GM18511 (cell line): ENCODE measurements around the gene HMGCL.
A peak's percentile ranks its signal among the peaks of the same experiment; 100 is the strongest.

Experiments
- ATAC-seq: cut with Tn5 transposase; IDR thresholded peaks from one replicate; pipeline ENCODE4 v1.9.1; 2021; ENCODE audit warnings: mild to moderate bottlenecking, moderate library complexity; ENCODE audit not compliant: unreplicated experiment

Gene HMGCL

DNA sequence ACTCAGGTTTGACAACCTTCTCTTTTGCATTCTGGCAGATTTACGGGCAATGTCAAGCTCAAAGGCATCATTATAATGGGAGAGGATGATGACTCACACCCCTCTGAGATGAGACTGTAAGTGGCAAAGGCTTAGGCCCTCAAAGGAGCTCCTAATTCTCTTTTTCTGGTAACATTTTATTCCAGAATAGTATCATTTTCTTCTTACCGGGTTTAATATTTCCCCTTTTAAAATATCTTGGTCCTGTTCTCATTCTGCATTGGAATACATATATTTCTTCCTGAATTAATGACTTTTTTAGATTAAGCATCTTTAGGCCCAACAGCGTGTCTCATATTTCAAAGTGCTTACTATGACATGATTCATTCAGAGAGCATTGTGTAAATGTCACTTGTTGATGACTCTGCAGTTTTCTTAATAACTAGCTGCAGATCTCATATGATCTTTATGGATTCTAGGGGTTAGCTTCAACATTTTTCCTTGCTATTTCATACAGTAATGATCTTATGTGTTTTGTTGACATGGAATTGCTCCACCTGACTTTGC lies 45.3 kb downstream of the HMGCL start:
- no peak for ATAC-seq

DNA sequence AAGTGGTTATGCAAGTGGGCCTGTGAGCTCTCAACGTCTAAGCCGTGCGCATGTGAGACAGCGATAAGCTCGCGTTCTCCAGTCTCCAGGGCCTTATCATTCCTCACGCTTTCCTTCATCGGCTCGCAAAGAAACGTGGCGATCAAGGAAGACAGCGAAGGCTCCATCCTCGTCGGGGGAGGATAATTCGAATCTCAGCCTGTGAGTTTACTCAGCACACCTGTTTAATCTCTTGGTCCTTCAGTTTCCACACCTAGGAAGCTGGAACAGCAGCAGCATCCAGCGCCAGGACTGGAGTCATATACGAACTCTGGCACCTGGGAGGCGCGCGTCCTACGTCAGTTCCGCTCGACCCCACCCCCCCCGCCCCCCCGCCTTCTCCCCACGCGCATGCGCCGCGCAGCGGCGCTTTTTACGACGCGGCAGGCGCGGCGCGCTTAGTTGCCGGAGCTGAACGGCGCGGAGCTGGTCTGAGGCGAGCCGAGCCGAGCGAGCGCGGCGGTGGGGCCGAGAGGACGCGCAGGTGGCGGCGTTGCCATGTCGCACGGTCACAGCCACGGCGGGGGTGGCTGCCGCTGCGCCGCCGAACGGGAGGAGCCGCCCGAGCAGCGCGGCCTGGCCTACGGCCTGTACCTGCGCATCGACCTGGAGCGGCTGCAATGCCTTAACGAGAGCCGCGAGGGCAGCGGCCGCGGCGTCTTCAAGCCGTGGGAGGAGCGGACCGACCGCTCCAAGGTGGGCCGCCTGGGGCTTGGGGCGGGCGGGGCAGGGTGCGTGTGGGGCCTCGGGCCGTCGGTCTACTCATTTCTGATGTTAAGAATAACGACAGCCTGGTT lies 47.0 kb downstream of the HMGCL start, which contains the start of gene PITHD1:
PITHD1 (plus strand) TSS at position 440 of the 836 bp plus-strand sequence; CDS start at position 538, 98 bp downstream.
- ATAC-seq: peak; percentile 76

DNA sequence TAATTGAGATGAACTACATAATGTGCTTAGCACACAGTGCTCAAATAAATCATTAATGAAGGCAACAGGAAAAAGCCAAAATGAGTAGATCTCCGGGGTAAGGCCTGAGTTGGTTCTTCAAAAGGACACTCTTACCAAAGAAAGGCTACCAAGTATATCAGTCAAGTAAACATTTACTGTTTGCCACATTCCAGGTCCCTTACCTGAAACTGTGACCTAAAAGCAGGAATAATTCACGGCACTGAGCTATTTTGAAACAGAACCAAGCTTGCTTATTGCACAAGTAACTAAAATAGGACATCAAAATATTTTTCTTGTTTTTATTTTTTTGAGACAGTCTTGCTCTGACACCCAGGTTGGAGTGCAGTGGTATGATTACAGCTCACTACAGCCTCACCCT lies 49.0 kb downstream of the HMGCL start:
- ATAC-seq: no peak

DNA sequence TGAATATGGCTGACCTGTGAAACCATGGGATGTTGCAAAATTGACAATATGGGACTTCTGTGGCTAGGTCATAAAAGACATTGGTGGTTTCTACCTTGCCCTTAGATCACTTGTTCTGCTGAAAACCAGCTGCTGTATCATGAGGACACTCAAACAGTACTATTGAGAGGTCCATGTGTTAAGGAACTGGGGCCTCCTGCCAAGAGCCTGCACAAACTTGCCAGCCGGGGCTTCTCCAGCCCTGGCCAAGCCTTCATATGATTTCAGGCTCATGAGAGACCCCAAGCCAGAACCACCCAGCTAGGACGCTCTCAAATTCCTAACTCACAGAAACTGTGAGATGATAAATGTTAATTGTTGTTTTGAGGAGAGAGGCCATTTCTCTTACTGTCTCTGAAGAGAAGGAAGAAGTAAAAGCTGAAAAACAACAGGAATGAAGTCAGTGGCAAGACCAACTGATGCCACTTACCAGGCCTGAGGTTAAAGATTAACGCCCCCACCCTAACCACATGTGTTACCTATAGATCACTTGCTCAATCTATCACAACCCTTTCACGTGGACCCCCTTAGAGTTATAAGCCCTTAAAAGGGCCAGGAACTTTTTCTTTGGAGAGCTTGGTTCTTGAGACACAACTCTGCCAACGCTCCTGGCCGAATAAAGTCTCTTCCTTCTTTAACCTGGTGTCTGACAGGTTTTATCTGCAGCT lies 50.9 kb downstream of the HMGCL start:
- ATAC-seq: no peak

DNA sequence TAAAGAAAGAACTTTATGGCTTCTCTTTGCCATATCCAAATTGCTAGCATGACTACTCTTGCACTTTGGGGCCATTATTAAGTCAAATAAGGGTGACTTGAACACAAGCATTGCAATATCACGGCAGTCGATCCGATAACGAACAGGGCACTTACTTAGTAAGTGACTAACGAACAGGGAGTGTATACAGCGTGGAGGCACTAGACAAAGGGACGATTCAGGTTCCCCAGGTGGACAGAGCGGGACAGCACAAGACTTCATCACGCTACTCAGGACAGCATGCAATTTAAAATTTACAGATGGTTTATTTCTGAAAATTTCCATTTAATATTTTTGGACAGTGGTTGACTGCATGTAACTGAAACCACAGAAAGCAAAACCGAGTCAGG lies 52.4 kb downstream of the HMGCL start:
- no peak for ATAC-seq

DNA sequence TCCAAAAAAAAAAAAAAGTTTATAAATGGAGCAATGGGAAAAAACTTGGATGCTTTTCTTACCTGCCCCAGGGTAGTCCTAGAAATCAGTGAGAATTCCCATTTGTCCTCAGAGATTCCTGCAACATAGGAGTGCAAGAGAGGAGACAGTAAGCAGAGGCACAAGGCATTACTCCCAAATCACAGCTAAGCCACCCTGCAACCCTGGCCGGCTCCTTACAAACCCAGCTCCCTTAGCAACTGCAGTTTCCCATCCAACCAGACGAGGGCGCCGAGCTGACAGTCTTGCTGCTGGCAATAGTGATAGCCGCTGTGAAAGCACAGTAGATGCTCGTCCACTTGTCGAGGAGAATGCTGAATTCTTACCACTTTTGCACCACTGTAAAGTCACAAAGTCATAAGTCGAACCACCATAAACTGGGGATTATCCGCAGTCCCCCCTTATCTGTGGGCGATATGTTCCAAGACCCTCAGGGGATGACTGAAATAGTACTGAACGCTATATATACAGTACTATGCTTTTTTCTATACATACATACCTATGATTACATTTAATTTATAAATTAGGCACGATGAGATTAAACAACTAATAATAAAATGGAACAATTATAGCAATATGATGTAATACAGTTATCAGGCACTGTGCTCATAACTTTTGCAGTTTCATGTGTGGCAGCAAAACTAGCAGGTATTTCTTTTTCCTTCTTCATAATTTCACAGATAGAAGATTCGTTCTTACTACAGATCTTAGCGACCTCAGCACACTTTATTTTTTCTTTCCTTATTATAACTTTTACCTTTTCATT lies 53.0 kb downstream of the HMGCL start:
- ATAC-seq: no peak

DNA sequence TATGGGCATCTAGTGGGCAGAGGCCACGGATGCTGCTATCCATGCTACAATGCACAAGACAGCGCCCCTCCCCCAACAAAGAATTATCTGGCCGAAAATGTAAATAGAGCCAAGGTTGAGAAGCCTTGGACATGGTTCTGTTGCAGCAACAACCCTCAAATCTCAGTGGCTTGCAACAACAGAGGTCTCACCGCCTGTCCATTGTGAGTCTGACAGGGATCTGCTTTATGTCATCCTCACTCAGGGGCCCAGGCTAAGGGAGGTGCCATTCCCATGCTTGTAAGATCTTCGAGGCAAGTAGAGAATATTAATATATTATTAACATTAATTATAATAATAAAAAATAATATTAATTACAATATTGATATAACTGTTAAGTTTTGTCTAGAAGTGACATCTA lies 56.5 kb downstream of the HMGCL start:
- ATAC-seq: no peak

DNA sequence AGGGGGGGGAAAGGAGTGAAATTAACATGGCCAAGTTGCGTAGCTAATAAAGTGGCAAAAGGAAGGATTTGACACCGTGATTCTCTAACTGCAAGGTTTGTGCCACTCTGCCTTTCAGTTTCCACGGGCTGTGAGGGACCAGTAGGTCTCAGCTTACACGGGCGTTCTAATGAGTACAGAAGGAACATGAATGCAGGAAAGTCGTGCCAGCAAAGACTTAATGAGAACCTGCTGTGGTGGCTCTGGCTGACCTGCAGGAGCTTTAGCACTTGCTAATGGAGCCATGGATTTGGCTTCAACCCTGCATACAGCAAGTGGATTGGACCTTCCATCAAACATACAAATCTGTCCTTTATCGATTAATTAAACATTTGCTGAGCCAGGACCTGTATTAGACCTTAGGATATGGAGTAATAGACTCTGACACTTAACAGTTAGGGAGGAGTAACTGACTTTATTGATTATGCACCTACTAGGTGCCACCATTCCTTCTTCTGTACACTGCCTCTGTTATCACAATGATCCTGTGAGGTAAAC lies 62.1 kb downstream of the HMGCL start:
- ATAC-seq: no peak

DNA sequence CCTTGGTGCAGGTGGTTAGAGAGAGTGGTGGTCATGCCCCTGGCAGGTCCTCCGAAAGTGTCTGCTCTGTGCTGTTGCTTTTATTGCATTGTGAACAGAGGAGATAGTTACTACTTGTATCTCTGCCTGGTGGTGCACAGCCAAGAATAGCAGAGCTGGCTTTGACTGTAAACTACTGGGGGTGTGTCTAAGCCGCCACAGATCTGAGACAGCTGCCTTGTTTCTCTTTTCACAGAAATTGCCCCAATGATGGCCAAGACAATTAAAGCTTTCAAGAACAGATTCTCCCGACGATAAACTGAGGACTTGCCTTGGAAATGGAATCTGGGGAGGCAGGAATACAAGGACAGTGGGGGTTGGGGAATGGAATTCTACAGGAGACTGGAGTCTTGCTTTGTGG lies 66.0 kb downstream of the HMGCL start:
- ATAC-seq: no peak

DNA sequence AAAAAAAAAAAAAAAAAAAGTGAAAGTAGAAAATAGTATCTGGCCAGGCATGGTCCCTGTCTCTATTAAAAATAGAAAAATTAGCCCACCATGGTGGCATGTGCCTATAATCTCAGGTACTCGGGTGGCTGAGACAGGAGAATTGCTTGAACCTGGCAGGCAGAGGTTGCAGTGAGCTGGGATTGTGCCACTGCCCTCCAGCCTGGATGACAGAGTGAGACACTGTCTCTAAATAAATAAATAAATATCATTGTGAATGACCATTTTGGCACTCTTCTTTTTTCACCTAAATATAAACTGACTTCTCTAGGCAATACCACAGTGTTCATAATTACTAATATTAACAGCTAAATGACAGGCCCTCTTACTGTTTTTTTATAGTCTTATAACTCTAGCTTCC lies 67.4 kb downstream of the HMGCL start:
- no peak for ATAC-seq

DNA sequence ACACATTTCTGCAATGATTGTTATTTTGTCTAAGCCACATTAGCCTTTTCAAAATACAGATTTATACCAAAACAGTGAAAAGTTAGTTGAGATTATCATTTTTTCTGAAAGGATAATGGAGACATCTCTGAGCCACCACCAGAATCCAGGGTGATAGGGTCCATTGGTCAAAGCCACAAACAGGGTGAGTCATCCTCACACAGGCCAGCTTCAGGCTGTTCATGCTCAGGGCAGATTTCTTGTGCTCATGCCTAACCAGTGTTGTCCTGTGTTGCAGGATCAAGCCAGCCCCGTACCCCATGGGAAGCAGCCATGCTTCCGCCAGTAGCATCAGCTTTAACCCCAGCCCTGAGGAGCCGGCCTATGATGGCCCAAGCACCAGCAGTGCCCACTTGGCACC lies 68.6 kb downstream of the HMGCL start:
- no peak for ATAC-seq

DNA sequence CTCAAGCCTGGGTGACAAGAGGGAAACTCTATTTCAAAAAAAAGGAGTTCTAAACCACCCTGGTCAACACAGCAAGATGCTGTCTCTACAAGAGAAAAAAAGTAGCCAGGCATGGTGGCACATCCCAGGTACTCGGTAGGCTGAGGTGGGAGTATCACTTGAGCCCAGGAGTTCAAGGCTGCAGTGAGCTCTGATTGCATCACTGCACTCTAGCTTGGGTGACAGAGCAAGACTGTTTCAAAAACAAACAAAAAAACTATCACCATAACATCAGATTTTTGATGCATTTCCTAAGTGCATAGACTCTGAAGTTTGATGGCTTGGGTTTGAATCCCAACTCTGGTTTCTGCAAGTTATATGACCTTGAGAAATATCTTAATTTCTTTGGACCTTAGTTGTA lies 72.3 kb downstream of the HMGCL start:
- ATAC-seq: no peak
